HG03103 (cell line): ENCODE results near the gene PPP1R3C.

Experiments
- ATAC-seq: cut with Tn5 transposase; IDR thresholded peaks from one replicate; pipeline ENCODE4 v1.9.1; 2021; ENCODE audit warnings: low read depth; ENCODE audit not compliant: unreplicated experiment

PPP1R3C gene

GRCh38 chr10:91630625-91631024 is 2.2 kb downstream of the PPP1R3C start:
- ATAC-seq = no peak

- no peak for ATAC-seq
Observed at GRCh38 chr10:91629715-91630549, 2.9 kb downstream of the PPP1R3C start.

- ATAC-seq = no peak
Observed at GRCh38 chr10:91628383-91628782, 4.5 kb downstream of the PPP1R3C start.

- ATAC-seq = no peak
Observed at GRCh38 chr10:91627344-91628102, 5.3 kb downstream of the PPP1R3C start.

GRCh38 chr10:91626936-91627335 is 5.9 kb downstream of the PPP1R3C start:
- no peak for ATAC-seq

GRCh38 chr10:91624633-91625032 is 8.2 kb downstream of the PPP1R3C start:
- ATAC-seq = no peak

GRCh38 chr10:91622601-91623000 is 10.3 kb downstream of the PPP1R3C start:
- ATAC-seq = no peak

- ATAC-seq = no peak
Observed at GRCh38 chr10:91621483-91622113, 11.3 kb downstream of the PPP1R3C start.

GRCh38 chr10:91617072-91617609 is 15.7 kb downstream of the PPP1R3C start:
- ATAC-seq = no peak

- ATAC-seq = no peak
Observed at GRCh38 chr10:91616137-91616536, 16.7 kb downstream of the PPP1R3C start.

- ATAC-seq = no peak
Observed at GRCh38 chr10:91614225-91614624, 18.6 kb downstream of the PPP1R3C start.

- ATAC-seq = no peak
Observed at GRCh38 chr10:91613411-91614187, 19.3 kb downstream of the PPP1R3C start.

GRCh38 chr10:91610919-91611318 is 22.0 kb downstream of the PPP1R3C start:
- ATAC-seq = no peak

- ATAC-seq = no peak
Observed at GRCh38 chr10:91610444-91610843, 22.4 kb downstream of the PPP1R3C start.

- ATAC-seq = no peak
Observed at GRCh38 chr10:91607646-91608403, 25.0 kb downstream of the PPP1R3C start.

- ATAC-seq = no peak
Observed at GRCh38 chr10:91605968-91606367, 26.9 kb downstream of the PPP1R3C start.

GRCh38 chr10:91604553-91605534 is 28.0 kb downstream of the PPP1R3C start:
- ATAC-seq = no peak

- no peak for ATAC-seq
Observed at GRCh38 chr10:91603931-91604331, 28.9 kb downstream of the PPP1R3C start.
